Vagina (tissue), 2 donors: ENCODE data around the gene MPP1. TPM values are rescaled to one million over a fixed set of nuclear protein-coding genes. Genes with fewer than 3 reads are reported as not detected.

Experiments used
- DNase-seq, 2 donors: peaks; one replicate each; pipeline ENCODE4 v3.0.0-alpha.2; 2017; ENCODE audit errors: extremely low spot score in 2 of 2
- H3K27ac ChIP-seq: fragments of 200-600 bp; sonication (generic); one replicate; pipeline ENCODE4 v1.5.1; 2019
- H3K27me3 ChIP-seq: fragments of 200-600 bp; sonication (generic); one replicate; pipeline ENCODE4 v1.5.1; 2019
- H3K36me3 ChIP-seq, 2 donors: fragments of 200-600 bp; sonication (generic); one replicate each; pipeline ENCODE4 v1.5.1; 2017 to 2019
- H3K4me1 ChIP-seq: fragments of 200-600 bp; sonication (generic); one replicate; pipeline ENCODE4 v1.5.1; 2019
- H3K4me3 ChIP-seq, 2 donors: fragments of 200-600 bp; sonication (generic); 1 replicate in 1 of 2; 2 replicates in 1 of 2; pipeline ENCODE4 v1.5.1; 2016 to 2019
- H3K9me3 ChIP-seq: fragments of 200-600 bp; sonication (generic); one replicate; pipeline ENCODE4 v1.5.1; 2019
- POLR2A ChIP-seq, 2 donors: fragments of 450-650 bp; IDR thresholded peaks; one replicate each; pipeline ENCODE4 v1.6.1; 2017; ENCODE audit warnings: antibody characterized with exemption in 2 of 2, mild to moderate bottlenecking in 2 of 2, moderate library complexity in 2 of 2
- POLR2AphosphoS5 ChIP-seq, 2 donors: sonication (generic); formaldehyde crosslinking; IDR thresholded peaks; one replicate each; pipeline ENCODE4 v1.9.0; 2017; ENCODE audit warnings: antibody characterized with exemption in 2 of 2, mild to moderate bottlenecking in 2 of 2, low read depth in 1 of 2; ENCODE audit not compliant: insufficient read depth in 1 of 2
- intact Hi-C: fragments of 100-400 bp; cut with DNase I; formaldehyde crosslinking; loops from one replicate; pipeline ENCODE4 v1.15.1; 2023
- total RNA-seq: library from RNA; depleted of rRNA; stranded (reverse); fragments of >200 nt; gene quantifications from one replicate; pipeline ENCODE4 v1.2.3, GENCODE V29; 2016
- TF ChIP-seq, protein P1 (sequence below), 3 experiments: fragments of 450-650 bp in 2 of 3; fragments of 200-600 bp in 1 of 3; sonication (generic) in 1 of 3; IDR thresholded peaks; one replicate each; pipeline ENCODE4 v1.5.1; 2017 to 2019; ENCODE audit warnings: antibody characterized with exemption in 3 of 3, mild to moderate bottlenecking in 2 of 3, moderate library complexity in 2 of 3

Gene MPP1
- total RNA-seq, 1 donor from 2014 or later = 15.7 TPM

DNA sequence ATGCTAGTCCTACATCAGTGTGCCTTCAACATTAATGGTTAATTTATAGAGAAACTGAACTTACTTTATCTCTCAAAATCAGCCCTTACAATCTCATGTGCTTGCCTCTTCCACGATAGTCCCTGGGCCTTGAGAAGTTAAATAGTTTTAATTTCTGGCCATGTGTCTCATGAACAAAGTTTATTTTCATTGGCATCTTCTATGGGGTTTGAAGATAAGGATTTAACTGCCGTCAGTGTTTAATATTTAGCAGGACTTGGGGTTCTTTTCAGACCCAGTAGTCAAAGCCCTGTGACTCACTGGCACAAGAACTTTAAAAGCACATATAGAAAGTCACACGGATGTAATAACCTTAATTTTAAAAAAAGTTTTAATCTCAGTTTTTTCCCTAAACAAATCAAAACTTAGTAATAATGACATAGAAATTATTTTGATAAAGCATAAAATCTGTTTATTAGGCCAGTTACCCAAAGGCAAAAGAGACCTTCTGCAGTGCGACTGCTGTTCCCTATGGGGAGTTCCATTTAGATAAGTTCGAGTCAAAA, 10.1 kb upstream of the MPP1 start:
- no peaks in the 10 kb centered on the region for H3K27me3 ChIP-seq
- no peak for TF ChIP-seq POLR2AphosphoS5 (IDR thresholded peaks at IDR 0.05; ENCODE audit: insufficient read depth in 1 of 2, low read depth in 1 of 2)
- no peak for TF ChIP-seq POLR2A (IDR thresholded peaks at IDR 0.05)
- TF ChIP-seq, protein P1, sequence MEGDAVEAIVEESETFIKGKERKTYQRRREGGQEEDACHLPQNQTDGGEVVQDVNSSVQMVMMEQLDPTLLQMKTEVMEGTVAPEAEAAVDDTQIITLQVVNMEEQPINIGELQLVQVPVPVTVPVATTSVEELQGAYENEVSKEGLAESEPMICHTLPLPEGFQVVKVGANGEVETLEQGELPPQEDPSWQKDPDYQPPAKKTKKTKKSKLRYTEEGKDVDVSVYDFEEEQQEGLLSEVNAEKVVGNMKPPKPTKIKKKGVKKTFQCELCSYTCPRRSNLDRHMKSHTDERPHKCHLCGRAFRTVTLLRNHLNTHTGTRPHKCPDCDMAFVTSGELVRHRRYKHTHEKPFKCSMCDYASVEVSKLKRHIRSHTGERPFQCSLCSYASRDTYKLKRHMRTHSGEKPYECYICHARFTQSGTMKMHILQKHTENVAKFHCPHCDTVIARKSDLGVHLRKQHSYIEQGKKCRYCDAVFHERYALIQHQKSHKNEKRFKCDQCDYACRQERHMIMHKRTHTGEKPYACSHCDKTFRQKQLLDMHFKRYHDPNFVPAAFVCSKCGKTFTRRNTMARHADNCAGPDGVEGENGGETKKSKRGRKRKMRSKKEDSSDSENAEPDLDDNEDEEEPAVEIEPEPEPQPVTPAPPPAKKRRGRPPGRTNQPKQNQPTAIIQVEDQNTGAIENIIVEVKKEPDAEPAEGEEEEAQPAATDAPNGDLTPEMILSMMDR (IDR thresholded peaks at IDR 0.05) = no peak
- no peaks in the 10 kb centered on the region for H3K4me1 ChIP-seq
- no peak overlapping the region for H3K27ac ChIP-seq
- intact Hi-C loops = no loop called here
- no peak overlapping the region for H3K4me3 ChIP-seq
- no peak for DNase-seq
- no peaks in the 10 kb centered on the region for H3K36me3 ChIP-seq
- no peaks in the 10 kb centered on the region for H3K9me3 ChIP-seq

DNA sequence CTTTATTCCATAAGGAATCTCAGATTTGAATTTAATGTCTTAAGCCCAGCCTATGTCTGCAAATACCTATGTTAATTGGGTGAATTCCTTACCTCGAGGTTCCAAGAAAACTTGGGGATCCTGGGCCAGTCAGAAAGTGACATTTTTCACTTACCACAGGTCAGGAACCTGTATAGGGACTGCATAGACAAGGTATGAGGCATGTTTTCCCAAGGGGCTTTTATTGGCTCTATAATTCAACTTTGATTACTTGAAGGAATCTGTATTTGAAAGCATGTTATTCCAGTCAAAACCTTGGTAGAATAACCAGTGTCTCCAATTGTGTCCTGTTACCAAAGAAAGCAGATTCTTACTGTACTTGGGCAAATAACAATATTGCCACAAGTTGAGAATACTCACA, 8.5 kb upstream of the MPP1 start:
- Histone ChIP-seq H3K27ac (no peak overlapping the region), H3K36me3 (no peaks in the 10 kb centered on the region), H3K4me1 (no peaks in the 10 kb centered on the region), H3K27me3 (no peaks in the 10 kb centered on the region), H3K9me3 (no peaks in the 10 kb centered on the region), H3K4me3 (no peak overlapping the region)
- intact Hi-C loops = no loop called here
- no peak for DNase-seq
- TF ChIP-seq POLR2A (IDR thresholded peaks at IDR 0.05) = no peak
- no peak for TF ChIP-seq POLR2AphosphoS5 (IDR thresholded peaks at IDR 0.05; ENCODE audit: insufficient read depth in 1 of 2, low read depth in 1 of 2)
- TF ChIP-seq, protein P1 (IDR thresholded peaks at IDR 0.05) = no peak

DNA sequence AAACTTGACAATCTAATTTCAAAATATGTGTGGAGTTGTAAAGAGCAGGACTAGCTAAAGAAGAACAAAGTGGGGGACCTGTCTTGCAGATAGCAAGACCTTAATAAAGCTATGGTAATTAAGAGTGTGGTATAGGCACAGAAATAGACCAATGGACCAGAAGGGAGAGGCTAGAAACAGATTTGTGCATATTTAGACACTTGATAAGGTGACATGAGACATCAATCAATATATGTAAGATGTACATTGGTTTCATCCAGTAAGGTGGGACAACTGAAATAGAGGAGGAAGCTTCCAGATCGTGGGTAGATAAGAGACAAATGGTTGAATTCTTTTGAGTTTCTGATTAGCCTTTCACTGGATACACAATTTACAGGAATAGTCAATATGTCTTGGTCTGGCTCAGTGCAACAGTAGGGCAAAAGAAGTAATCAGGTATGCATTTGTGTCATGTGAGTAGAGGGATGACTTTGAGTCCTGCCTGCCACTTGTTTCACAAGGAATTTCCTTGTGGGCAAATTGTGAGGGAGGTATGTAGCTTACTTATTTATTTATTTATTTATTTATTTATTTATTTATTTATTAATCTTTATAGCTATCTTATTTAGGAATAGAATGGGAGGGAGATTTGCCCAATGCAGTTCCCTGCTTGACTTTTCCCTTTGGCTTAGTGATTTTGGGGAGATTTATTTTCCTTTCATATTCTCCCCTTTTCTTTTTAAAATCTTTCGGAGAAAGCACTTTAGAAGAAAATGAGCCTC, 7.2 kb upstream of the MPP1 start:
- no peaks in the 10 kb centered on the region for H3K36me3 ChIP-seq
- intact Hi-C loops = no loop called here
- no peak for DNase-seq
- H3K4me1 ChIP-seq = no peaks in the 10 kb centered on the region
- H3K27me3 ChIP-seq = no peaks in the 10 kb centered on the region
- TF ChIP-seq, protein P1 (IDR thresholded peaks at IDR 0.05) = no peak
- TF ChIP-seq POLR2AphosphoS5 (IDR thresholded peaks at IDR 0.05; ENCODE audit: insufficient read depth in 1 of 2, low read depth in 1 of 2) = no peak
- TF ChIP-seq POLR2A (IDR thresholded peaks at IDR 0.05) = no peak
- no peak overlapping the region for H3K27ac ChIP-seq
- H3K9me3 ChIP-seq = no peaks in the 10 kb centered on the region
- H3K4me3 ChIP-seq = no peak overlapping the region

DNA sequence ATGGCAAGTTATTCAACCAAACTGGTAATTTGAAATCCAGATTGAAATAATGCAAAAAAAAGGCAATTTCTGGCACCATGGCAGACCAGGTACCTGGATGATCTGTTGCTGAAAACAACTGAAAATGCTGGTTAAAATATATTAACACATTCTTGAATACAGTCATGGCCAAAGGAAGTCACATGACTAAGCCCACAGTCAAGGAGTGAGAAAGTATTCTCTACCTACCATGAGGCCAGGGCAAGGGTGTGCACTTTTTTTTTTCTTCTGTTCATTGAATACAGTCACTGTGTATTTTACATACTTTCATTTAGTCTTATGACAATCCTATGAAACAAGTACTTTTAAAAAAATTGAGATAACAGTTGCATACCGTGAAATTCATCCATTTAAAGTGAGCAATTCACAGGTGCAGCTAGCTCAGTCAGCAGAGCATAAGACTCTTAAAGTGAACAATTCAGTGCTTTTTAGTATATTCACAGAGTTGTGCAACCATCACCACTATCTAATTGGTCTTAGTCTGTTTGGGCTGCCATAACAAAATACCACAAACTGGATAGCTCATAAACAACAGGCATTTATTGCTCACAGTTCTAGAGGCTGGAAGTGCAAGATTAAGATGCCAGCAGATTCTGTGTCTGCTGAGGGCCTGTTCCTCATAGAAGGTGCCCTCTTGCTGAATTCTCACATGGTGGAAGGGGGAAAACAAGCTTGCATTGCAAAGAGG, 4.8 kb upstream of the MPP1 start:
- H3K27ac ChIP-seq = no peak overlapping the region
- TF ChIP-seq POLR2AphosphoS5 (IDR thresholded peaks at IDR 0.05; ENCODE audit: insufficient read depth in 1 of 2, low read depth in 1 of 2) (no peak), POLR2A (IDR thresholded peaks at IDR 0.05) (no peak)
- TF ChIP-seq, protein P1 (IDR thresholded peaks at IDR 0.05) = no peak
- no peaks in the 10 kb centered on the region for H3K9me3 ChIP-seq
- no peak overlapping the region for H3K4me3 ChIP-seq
- H3K27me3 ChIP-seq = no peaks in the 10 kb centered on the region
- H3K36me3 ChIP-seq = no peaks in the 10 kb centered on the region
- no peak for DNase-seq
- intact Hi-C loops = no loop called here
- peaks cover 6% of the 10 kb centered on the region for H3K4me1 ChIP-seq
